Retinal pigment epithelial cell (primary cell): ENCODE results near the gene MED27.

Experiments
- DNase-seq: peaks from one replicate; pipeline ENCODE4 v3.0.0-alpha.2; 2010; ENCODE audit warnings: low read depth
- H3K4me3 ChIP-seq: 2 replicates; pipeline ENCODE4 v1.5.1; 2011; ENCODE audit warnings: mild to moderate bottlenecking, low read length, control low read depth, moderate library complexity
- TF ChIP-seq, protein P1 (sequence below): conservative IDR thresholded peaks from 2 replicates; pipeline ENCODE4 v1.5.1; 2011; ENCODE audit warnings: low read depth, low read length, control low read depth, inconsistent platforms

MED27 gene

DNA sequence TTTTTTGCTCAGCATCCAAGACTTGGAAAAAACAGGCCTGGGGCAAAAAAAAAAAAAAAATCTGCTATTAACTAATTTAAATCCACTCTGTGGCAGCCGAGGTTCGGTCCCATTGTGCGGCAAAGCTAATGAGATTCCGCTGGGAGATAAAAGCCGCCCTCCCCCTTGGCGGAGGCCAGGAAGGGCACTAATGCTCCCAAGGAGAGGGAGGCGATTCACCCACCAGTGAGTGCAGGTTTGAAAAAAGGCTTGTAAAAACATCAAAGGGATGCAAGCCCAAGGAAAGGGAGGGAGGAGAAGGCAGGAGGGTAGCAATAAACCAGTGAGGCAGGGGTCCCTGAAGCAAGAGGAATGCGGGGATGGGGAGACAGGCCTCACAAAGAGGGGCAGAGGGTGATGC is 210.3 kb downstream of the MED27 start:
- no peak overlapping the region for H3K4me3 ChIP-seq
- TF ChIP-seq, protein P1, sequence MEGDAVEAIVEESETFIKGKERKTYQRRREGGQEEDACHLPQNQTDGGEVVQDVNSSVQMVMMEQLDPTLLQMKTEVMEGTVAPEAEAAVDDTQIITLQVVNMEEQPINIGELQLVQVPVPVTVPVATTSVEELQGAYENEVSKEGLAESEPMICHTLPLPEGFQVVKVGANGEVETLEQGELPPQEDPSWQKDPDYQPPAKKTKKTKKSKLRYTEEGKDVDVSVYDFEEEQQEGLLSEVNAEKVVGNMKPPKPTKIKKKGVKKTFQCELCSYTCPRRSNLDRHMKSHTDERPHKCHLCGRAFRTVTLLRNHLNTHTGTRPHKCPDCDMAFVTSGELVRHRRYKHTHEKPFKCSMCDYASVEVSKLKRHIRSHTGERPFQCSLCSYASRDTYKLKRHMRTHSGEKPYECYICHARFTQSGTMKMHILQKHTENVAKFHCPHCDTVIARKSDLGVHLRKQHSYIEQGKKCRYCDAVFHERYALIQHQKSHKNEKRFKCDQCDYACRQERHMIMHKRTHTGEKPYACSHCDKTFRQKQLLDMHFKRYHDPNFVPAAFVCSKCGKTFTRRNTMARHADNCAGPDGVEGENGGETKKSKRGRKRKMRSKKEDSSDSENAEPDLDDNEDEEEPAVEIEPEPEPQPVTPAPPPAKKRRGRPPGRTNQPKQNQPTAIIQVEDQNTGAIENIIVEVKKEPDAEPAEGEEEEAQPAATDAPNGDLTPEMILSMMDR: no peak
- no peak for DNase-seq

DNA sequence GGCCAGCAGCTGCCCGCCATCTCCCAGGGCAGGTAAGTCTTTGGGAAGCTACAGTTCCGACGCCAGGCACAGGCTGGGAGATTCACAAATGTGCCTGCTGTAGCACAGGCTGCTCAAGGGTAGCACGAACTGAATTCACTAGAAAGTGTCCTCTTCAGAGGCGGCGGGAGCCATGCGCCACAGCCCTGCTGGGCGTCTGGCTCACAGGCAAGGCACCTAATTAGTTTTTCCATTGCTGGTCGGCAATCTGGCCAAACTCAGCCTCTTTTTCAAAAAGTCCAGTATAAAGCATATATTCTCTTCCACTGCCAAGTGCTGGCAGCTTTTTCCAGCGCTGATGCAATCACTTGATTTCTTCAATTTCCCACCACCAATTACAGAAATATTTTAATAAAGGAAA is 210.9 kb downstream of the MED27 start:
- TF ChIP-seq, protein P1: no peak
- no peak for DNase-seq
- no peak overlapping the region for H3K4me3 ChIP-seq

DNA sequence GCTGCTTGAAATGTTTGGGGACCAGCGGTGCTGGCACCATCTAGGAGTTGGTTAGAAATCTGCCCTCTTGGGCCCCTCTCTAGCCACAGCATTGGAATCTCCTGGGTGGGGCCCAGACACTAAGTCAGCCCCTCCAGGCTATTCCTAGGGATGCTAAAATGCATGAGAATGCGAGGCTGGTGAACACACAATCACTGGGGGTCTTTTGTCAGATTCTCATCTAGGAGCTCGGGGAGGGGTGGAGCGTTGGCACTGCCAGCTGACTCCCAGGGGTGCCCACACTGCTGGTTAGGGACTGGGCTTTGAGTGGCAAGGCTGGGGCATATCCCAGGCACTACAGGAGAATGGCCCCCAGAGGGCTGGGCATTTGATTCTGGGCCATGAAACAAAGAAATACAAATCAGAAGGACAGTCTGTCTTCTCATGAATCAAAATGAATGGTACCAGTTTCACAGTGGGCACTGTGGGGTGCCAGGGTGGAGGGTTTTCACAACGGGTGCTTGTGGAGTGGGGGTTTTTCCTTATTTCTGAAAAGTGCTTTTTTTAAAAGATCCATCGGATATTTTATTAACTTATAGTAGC is 212.0 kb downstream of the MED27 start:
- H3K4me3 ChIP-seq: no peak overlapping the region
- TF ChIP-seq, protein P1: no peak
- DNase-seq: no peak

DNA sequence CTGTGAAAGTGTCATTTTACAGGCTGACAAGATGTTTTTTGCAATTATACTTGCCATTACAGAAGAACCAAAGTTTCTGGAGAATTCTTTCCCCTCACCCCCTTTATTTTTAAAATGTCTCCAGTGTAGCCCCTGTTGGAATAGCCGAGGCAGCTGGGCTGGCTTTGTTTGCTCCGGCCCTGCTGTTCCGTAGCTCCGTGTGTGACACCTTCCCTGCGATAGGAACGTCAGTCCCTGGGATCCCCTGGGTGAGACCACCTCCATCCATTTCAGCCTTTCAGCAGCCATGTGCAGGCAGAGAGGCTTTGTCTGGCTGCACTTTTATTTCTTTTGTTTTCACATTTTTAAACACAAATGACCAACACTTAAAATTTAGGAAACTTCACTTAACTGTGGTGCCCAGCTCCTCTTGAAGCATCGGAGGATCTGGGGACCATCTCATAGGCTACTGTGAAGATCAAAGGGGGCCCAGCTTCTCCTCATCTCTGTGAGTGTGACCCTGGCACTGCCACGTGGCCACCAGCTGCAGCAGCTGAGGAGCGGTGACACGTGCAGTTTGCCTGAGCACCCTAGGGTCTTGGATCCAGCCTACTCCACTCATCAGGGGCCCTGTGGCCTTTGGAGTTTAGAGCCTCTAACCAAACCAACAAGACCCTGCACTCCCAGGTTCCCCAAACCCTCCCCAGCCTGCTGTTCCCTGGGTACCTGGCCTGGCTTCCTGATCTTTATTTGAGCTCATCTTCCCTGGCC is 214.0 kb downstream of the MED27 start:
- TF ChIP-seq, protein P1: no peak
- H3K4me3 ChIP-seq: no peak overlapping the region
- DNase-seq: no peak

DNA sequence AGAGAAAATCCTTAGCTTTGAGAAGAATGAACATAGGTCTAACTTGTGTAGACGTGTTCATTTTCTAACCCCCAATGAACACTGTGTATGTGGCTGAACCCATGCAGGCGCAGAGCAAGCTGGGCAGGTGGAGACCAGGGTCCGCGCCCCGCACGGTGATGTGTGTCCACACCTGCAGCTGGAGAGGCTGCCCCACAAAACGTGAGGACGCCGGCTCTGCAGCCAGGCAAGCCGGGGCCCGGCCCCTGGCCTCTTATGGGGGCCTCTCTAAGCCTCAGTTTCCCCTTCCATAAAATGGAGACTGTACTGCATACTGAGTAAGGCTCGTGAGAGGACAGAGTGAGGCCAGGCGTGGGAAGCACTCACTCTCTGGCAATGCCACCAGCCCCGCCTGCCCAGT is 215.1 kb downstream of the MED27 start:
- no peak for DNase-seq
- TF ChIP-seq, protein P1: no peak
- H3K4me3 ChIP-seq: no peak overlapping the region

DNA sequence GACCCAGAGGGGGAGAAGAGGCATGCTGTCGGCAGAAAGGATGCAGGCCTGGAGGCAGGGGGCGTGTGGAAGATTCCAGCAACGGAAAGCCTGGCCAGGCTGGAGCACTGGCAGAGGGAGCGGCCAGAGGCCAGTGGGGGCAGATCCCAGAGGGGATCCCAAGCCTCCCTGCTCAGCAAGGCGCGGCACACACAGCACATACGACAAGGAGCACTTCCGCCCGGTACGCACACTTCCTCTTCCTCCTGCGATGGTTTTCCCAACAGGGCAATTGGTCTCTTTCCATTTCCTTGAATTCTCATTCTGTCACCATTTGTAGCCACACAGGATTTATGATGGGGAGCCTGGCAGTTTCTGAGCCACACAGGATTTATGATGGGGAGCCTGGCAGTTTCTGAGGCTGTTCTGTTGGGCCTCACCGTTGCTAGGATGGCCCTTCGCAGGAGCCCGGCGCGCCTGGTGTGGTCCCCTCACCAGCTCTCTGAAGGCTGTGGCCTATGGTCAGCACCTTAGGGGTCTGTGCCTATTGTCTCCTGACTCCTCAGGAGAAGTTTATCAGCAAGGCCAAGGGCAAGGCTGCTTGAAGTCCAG is 216.3 kb downstream of the MED27 start:
- TF ChIP-seq, protein P1: no peak
- H3K4me3 ChIP-seq: no peak overlapping the region
- no peak for DNase-seq

DNA sequence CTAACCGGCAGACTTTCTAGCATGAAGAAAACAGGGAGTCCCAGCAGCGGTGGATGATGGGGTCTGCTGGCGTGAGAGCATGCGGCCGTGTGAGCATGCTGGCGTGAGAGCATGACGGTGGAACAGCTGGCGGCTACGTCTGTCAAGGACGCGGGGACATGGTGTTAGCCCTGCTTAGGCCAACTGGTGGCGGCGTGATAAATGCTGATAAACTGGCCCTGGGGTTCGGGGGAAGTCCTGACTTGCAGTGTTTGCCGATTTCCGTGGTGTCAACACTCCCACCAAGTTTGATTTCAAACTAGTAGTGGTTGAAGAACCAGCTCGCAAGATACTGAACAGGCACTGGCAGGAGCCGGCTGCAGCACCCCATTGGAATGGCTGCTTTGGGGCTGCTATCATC is 217.4 kb downstream of the MED27 start:
- H3K4me3 ChIP-seq: no peak overlapping the region
- DNase-seq: no peak
- TF ChIP-seq, protein P1: no peak
